Skeletal muscle tissue (tissue), 4 donors: ENCODE measurements around the gene WARS2. TPM values are rescaled to one million over a fixed set of nuclear protein-coding genes. Genes with fewer than 3 reads are reported as not detected.

Experiments
- H3K27ac ChIP-seq: one replicate; pipeline ENCODE4 v1.7.0; 2013; ENCODE audit warnings: mild to moderate bottlenecking, low read depth, low read length, inconsistent platforms
- H3K27me3 ChIP-seq, 3 donors: one replicate each; pipeline ENCODE4 v1.7.0; 2013; ENCODE audit warnings: low read length in 3 of 3; ENCODE audit not compliant: control insufficient read depth in 3 of 3, insufficient read depth in 3 of 3
- H3K36me3 ChIP-seq, 3 donors: one replicate each; pipeline ENCODE4 v1.7.0; 2013; ENCODE audit warnings: low read length in 3 of 3; ENCODE audit not compliant: control insufficient read depth in 3 of 3, insufficient read depth in 3 of 3
- H3K4me1 ChIP-seq, 3 donors: one replicate each; pipeline ENCODE4 v1.7.0; 2013; ENCODE audit warnings: low read length in 3 of 3, mild to moderate bottlenecking in 3 of 3; ENCODE audit not compliant: control insufficient read depth in 3 of 3, insufficient read depth in 3 of 3
- H3K4me3 ChIP-seq, 3 donors: one replicate each; pipeline ENCODE4 v1.7.0; 2013; ENCODE audit warnings: low read length in 3 of 3
- H3K9ac ChIP-seq, 3 donors: one replicate each; pipeline ENCODE4 v1.7.0; 2013; ENCODE audit warnings: low read length in 3 of 3, mild to moderate bottlenecking in 3 of 3, moderate library complexity in 2 of 3, low read depth in 1 of 3
- H3K9me3 ChIP-seq, 3 donors: one replicate each; pipeline ENCODE4 v1.7.0; 2013; ENCODE audit warnings: low read length in 3 of 3; ENCODE audit not compliant: control insufficient read depth in 3 of 3
- total RNA-seq: library from RNA; depleted of rRNA; stranded (reverse); fragments of >200 nt; gene quantifications from one replicate; pipeline ENCODE4 v1.2.3, GENCODE V29; 2014
- donor health status: Osteomylitis.

Gene WARS2
- total RNA-seq, 1 donor from 2014 or later: 25.6 TPM

- Histone ChIP-seq H3K27me3 (no peaks in the 10 kb centered on the region), H3K4me1 (no peaks in the 10 kb centered on the region), H3K9me3 (no peaks in the 10 kb centered on the region), H3K27ac (no peak overlapping the region), H3K36me3 (no peaks in the 10 kb centered on the region), H3K4me3 (no peak overlapping the region), H3K9ac (peak overlapping the region in 1 of 3 donors; percentile 13)
Observed at GRCh38 chr1:119079881-119080280, 60.6 kb downstream of the WARS2 start.

DNA sequence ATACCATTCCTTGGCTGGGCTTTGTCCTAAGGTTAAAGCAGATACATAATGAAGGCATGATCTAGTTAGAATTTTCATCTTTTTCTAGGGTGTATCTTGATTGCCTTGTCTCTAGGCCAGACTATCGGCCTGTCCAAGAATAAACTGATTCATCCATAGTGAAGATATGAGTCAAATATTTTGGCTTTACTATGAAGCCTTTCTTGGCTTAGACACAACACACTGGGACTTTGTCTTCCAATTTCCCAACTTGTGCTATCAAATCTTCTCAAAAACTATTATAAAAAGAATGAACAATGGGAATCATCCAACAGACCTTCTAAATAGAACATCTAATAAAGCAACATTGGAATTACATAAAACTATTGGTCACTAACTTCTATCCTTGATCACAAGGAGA lies 64.8 kb downstream of the WARS2 start:
- Histone ChIP-seq H3K27me3 (no peaks in the 10 kb centered on the region), H3K9ac (no peak overlapping the region), H3K36me3 (no peaks in the 10 kb centered on the region), H3K27ac (no peak overlapping the region), H3K9me3 (no peaks in the 10 kb centered on the region), H3K4me1 (no peaks in the 10 kb centered on the region), H3K4me3 (no peak overlapping the region)

GRCh38 chr1:119071321-119071720 lies 69.1 kb downstream of the WARS2 start:
- H3K36me3 ChIP-seq: no peaks in the 10 kb centered on the region
- H3K27me3 ChIP-seq: no peaks in the 10 kb centered on the region
- H3K4me1 ChIP-seq: no peaks in the 10 kb centered on the region
- no peaks in the 10 kb centered on the region for H3K9me3 ChIP-seq
- no peak overlapping the region for H3K9ac ChIP-seq
- no peak overlapping the region for H3K4me3 ChIP-seq
- H3K27ac ChIP-seq: no peak overlapping the region

DNA sequence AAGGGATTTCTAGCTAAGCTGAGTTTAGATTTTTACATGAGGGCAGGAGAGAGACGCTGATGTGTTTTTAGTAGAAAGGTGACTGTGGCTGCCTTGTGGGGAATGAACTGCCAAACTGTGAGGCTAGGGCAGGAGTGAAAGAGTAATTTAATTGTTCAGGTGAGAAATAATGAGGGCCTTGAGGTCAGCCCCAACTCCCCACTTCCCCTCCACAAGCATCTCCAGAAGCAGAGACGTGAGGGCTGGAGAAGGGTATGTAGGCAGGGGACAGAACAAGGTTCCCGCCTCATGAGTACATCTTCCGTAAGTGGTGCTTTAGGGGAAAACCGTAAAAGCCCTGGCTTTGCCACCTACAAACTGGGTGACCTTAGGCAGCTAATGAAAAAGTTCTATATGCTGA lies 70.8 kb downstream of the WARS2 start:
- no peak overlapping the region for H3K27ac ChIP-seq
- no peaks in the 10 kb centered on the region for H3K9me3 ChIP-seq
- no peaks in the 10 kb centered on the region for H3K36me3 ChIP-seq

DNA sequence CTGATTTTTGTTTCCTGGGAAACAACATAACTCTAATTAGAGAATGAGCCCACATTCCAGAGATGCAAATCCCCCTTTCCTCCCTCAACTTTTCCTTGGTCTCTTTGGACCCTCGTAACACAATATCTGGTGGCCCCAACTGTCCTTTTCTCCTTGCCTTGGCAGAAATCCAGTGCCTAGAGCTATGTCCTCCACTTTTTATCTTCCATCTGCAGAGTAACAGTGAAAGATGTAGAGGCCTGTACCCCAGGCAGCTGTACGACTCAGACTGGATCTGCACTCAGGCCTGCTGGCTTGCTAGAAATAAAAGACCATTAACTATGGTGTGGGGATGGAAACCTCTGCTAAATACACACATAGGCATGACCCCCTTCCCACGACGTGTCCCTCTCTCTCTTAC lies 72.0 kb downstream of the WARS2 start:
- no peak overlapping the region for H3K27ac ChIP-seq
- no peak overlapping the region for H3K9ac ChIP-seq
- H3K36me3 ChIP-seq: no peaks in the 10 kb centered on the region
- H3K4me3 ChIP-seq: no peak overlapping the region
- H3K9me3 ChIP-seq: no peaks in the 10 kb centered on the region
- no peaks in the 10 kb centered on the region for H3K27me3 ChIP-seq
- H3K4me1 ChIP-seq: no peaks in the 10 kb centered on the region

More for the DNA sequence above, 70.8 kb downstream of the WARS2 start:
- Histone ChIP-seq H3K9ac (no peak overlapping the region), H3K4me1 (no peaks in the 10 kb centered on the region), H3K27me3 (no peaks in the 10 kb centered on the region), H3K4me3 (no peak overlapping the region)

DNA sequence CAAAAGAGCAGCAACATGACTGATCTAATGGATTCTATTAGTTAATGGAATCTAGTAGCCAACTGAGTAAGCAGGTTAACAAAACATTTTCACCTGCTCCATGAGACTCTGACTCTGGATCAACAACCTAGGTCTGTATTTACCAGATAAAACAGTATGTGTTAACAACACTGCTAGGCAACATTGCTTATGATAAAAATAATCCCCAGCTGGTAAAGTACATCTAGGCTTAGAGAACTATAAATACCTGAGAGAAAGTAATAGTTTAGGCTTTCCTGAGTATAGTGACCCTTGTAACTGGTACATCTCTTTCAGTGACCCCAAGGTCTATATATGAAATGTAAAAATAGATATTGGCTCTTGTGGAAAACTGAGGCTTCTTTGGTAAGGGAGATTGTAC lies 78.8 kb downstream of the WARS2 start:
- Histone ChIP-seq H3K9me3 (no peaks in the 10 kb centered on the region), H3K27me3 (no peaks in the 10 kb centered on the region), H3K36me3 (no peaks in the 10 kb centered on the region), H3K9ac (no peak overlapping the region), H3K4me1 (no peaks in the 10 kb centered on the region), H3K4me3 (no peak overlapping the region), H3K27ac (no peak overlapping the region)

DNA sequence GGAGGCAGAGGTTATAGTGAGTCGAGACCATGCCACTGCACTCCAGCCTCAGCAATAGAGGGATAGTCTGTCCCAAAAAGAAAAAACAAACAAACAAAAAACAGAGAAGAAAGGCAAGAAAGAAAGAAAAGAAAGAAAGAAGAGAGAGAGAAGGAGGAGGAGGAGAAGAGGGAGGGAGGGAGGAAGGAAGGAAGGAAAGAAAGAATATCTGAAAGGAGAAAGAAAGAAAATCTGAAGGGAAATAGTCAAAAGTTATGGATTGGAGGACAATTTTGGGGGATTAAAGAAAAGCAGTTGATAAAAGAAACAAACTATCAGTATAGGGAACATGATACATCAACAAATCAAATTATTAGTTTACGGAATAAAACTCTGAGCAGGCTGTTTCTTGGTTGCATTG lies 84.9 kb downstream of the WARS2 start:
- H3K9ac ChIP-seq: no peak overlapping the region
- H3K27ac ChIP-seq: no peak overlapping the region
- no peaks in the 10 kb centered on the region for H3K36me3 ChIP-seq
- no peaks in the 10 kb centered on the region for H3K27me3 ChIP-seq
- no peak overlapping the region for H3K4me3 ChIP-seq
- H3K9me3 ChIP-seq: no peaks in the 10 kb centered on the region
- H3K4me1 ChIP-seq: no peaks in the 10 kb centered on the region

- Histone ChIP-seq H3K27me3 (no peaks in the 10 kb centered on the region), H3K9ac (no peak overlapping the region), H3K36me3 (no peaks in the 10 kb centered on the region)
Observed at GRCh38 chr1:119053917-119054316, 86.5 kb downstream of the WARS2 start.

DNA sequence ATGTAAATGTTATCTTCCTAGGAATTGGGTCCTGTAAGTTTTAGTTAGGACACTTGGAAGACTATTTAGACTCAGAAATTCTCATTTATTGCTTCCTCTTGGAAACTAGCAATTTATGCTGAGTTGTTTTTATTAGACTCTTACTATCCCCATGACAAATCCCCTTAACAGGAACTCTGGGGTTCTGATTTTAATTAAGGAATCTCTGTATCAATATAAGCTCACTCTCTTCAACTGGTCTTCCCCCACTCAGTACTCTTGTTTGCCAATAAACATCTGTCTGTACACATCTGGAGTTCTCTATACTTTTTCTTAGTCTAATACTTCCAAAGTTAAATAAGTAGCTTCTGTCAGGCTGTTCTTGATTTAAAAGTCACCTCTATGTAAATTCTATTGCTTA lies 88.2 kb downstream of the WARS2 start:
- Histone ChIP-seq H3K36me3 (no peaks in the 10 kb centered on the region), H3K4me3 (no peak overlapping the region), H3K27me3 (no peaks in the 10 kb centered on the region), H3K9me3 (no peaks in the 10 kb centered on the region), H3K27ac (no peak overlapping the region), H3K9ac (no peak overlapping the region), H3K4me1 (peaks cover 0 to 5% (median 3%) of the 10 kb centered on the region in 3 donors)

More at GRCh38 chr1:119053917-119054316, 86.5 kb downstream of the WARS2 start:
- no peaks in the 10 kb centered on the region for H3K9me3 ChIP-seq
- no peak overlapping the region for H3K4me3 ChIP-seq
- H3K27ac ChIP-seq: no peak overlapping the region
- H3K4me1 ChIP-seq: no peaks in the 10 kb centered on the region

GRCh38 chr1:119048624-119049404 lies 91.6 kb downstream of the WARS2 start:
- Histone ChIP-seq H3K36me3 (peaks cover 0 to 3% (median 0%) of the 10 kb centered on the region in 3 donors), H3K9me3 (no peaks in the 10 kb centered on the region), H3K4me3 (no peak overlapping the region), H3K27ac (no peak overlapping the region), H3K27me3 (no peaks in the 10 kb centered on the region), H3K4me1 (peaks cover 0 to 5% (median 3%) of the 10 kb centered on the region in 3 donors), H3K9ac (no peak overlapping the region)
